HG03103 (cell line): ENCODE measurements around the gene PRKCB.
"Not testable (repeated sequence)": the region's sequence is repeated elsewhere in the genome, so short reads cannot be mapped to it uniquely, and the experiment has no call there.

Experiments
- ATAC-seq: cut with Tn5 transposase; IDR thresholded peaks from one replicate; pipeline ENCODE4 v1.9.1; 2021; ENCODE audit warnings: low read depth; ENCODE audit not compliant: unreplicated experiment

PRKCB gene

DNA sequence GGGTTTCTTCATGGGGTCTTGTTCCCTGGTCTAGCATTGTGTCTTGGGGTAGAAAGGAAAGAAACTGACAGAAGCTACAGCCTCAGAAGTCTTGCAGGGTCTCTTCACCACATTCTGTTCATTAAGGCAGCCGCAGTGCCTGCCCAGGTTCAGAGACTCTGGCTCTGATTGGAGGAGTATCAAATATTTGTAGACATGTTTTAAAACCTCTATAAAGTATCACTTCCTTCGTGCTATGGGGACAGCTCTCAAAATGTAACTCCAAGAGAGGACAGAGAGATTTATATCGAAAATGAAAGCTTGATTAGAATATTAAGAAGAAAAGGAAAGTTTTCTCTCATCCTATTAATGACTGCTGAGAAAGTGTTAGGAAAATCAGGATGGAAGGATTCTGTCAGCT, 313.3 kb downstream of the PRKCB start:
- ATAC-seq: no peak

DNA sequence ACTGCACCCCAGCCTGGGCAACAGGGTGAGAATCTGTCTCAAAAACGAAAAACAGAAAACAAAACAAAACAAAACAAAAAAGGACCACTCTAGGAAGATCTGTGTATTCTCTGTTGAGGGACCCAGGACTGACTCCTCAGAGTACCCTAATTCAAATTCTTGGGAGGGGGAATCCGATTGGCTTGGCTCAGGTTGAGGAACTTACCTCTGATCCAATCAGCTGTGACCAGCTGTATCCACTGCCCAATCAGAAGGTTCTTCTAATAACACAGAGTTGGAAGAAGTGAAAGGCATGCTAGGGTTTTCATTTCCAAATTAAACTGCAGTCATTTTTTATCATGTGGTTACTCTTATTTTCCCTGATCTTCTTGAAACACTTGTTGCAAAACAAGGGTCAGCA, 314.5 kb downstream of the PRKCB start:
- no peak for ATAC-seq

DNA sequence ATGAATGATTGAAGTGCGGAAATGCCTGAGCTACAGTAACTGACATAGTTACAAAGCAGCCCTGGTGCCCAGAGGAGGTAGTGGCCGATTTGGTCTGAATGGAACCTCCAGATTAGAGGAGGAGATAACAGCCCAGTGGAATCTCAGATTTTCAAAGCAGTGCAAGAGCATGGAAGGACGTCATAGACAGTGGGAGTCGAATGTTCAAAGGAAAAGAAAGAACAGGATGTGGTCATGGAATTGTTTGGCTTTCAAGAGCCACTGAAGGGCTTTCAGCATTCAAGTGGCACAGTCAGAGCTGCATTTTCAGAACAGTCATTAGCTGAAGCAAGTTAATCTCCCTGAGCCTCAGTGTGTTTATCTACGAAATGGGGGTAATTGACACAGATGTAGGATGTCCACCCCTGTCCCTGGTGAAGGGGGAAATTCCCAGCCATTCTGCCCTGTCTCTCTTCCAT, 315.7 kb downstream of the PRKCB start:
- ATAC-seq: no peak

DNA sequence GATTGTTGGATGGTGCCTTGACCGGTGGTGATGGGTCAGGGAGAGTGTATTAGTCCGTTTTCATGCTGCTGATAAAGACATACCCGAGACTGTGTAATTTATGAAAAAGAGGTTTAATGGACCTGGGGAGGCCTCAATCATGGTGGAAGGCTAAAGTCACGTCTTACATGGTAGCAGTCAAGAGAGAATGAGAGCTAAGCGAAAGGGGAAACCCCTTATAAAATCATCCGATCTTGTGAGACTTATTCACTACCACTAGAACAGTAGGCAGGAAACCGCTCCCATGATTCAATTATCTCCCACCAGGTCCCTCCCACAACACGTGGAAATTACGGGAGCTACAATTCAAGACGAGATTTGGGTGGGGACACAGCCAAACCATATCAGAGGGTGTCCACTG, 316.3 kb downstream of the PRKCB start:
- ATAC-seq: not testable (repeated sequence)

DNA sequence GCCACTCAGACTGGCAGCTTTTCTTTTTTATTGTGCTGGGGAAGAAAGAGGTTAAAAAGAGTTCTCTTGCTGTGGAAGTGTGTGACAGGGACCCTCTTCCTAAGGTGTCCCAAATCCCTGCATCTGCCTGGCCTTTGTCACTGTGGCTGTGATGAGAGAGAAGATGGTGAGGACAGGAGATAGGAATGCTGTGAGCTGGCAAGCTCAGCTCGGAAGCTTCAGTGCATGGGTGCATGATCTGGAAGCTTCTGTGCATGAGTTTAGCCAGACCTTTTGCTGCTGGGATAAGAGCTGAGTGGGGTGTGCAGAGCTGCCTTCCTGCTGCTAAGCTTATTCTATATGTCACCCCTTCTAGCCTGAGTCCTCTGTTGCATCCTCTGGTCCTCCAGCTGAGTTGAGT, 317.0 kb downstream of the PRKCB start:
- ATAC-seq: no peak

DNA sequence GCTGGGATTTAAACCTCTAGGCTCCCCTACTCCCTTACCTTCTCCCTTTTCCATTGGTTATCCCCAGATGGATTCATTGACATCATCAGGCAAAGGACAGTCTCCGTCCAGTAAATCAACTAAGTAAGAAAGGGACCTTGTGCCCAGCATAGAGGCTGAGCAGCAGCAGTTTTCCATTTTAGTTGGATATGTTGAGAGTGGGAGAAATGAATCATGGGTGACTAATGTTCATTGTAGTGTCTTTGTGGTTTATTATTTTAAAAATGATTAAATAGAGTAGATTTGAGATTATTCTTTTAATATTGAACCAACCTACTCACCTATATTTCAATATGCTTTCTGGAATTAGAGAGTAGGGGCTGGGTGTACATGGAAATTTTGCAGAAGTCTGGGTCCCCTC, 321.0 kb downstream of the PRKCB start:
- ATAC-seq: no peak

DNA sequence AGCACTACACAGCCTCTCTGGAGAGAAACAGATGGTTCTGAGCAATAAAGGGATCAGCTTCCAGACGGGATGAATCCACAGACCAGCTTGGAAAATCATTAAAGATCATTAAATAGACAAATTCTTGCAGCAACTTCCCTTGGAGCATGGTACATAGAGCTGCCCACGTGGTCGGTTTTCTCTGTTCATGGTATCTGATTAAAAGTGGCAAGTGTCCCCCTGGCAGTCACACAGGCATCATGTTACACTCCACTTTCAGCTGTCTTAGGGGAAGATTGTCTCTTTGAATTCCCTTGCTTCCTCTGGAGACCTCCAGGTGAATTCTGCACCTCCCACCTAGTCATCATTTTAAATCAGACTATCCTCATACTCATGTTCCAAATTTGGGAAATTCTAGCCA, 328.2 kb downstream of the PRKCB start:
- no peak for ATAC-seq

DNA sequence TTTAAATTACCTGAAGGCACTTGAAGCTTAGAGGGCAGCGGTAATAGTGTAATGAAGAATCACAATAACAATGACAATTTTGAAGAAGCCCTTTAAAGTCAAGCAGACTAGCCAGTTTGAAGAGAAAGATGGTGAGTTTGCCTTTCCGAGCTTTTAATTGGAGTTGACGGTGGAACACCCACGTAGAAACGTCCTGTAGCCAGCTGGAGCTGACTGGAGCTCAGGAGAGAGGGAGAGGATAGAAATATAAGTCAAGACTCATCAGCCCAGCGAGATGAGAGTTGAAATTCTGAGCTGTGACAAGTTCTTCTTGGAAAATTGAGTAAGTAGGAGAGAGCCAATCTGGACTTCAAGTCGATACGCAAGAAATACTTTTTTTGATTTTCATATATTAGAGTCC, 328.6 kb downstream of the PRKCB start:
- ATAC-seq: no peak

DNA sequence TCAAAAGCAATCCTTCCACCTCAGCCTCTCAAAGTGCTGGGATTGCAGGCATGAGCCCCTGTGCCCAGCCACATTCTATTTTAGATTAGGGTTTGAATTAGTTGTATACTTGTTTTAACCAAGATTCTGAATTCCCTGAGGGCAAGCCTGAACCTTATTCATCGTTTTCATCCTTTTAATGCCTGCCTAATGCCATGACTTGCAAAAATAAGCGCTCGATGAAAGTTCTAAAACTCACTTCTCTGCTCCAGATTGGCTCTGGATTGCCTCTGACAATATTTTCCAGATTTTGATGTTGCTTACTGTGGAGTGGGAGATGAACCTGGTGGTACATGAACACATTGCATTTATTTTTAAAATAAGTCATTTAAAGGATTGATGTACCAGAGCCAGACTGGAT, 329.5 kb downstream of the PRKCB start:
- no peak for ATAC-seq

DNA sequence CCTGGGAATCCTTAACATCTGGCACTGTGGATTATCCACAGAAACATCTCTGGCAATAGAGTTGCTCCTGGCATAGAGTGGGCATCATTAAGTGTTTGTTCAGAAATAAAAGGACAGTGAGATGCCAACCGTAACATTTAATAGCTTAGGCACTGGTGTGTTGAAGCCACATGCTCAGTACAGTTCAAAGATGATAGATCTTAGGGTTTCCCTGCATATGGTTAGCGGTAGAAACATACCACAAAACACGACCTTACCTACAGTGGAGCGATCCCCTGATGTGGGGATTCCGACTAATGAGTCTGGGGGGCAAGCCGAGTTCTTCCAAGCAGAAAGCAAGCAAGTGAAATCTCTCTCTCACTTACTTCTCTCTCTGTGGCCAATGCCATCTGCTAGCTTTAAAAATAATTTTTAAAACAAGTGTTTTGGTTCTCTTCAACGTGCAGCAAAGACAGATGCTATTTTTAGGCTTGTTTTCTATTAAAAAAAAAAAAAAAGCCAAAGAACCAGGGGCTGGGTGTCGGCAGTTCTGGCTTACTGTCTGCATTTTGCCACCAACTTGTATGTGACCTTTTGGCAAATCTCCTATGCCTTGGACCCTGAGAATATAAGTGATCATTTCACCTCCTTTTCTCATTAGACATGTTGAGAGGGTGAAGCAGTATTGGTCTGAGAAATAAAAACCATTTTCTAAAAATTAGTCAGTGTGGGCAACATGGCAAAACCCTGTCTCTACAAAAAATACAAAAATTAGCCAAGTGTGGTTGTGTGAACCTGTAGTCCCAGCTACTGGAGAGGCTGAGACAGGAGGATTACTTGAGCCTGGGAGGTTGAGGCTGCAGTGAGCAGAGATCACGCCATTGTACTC, 331.1 kb downstream of the PRKCB start:
- no peak for ATAC-seq

DNA sequence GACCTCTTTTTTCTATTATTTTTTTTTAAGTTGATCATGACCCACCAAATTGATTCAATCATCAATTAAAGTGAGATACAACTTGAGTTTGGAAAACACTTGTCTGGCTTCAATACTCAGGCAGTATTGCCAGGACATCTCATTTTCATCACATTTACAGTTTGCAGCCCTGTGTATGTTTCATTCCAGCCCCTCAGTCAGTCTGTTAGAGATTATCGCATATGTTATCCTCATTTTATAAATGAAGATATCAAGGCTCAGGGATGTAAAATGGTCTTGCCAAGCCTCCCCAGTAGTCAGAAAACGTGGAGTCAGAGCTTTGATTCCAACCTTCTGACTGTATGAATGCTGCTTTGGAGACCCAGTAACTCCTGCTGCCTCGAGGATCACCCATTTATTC, 333.1 kb downstream of the PRKCB start:
- ATAC-seq: no peak

DNA sequence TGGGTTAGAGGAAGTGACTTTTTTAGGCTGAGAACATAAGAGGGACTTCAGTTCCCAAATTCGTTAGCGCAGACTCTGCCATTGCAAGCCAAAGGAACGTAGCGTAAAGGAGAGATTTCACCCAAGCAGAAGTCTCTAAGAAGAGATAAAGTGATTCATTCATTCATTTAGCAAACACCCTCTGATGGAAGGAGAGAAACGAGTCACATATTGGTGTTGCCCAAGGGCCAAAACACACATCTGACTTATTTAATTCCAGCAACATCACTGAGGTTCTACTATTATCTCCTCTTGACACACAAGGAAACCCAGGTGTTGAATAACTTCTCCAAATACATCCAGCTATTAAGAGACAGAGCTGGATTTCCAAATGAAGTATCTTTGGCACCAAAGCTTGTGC, 334.6 kb downstream of the PRKCB start:
- ATAC-seq: no peak

DNA sequence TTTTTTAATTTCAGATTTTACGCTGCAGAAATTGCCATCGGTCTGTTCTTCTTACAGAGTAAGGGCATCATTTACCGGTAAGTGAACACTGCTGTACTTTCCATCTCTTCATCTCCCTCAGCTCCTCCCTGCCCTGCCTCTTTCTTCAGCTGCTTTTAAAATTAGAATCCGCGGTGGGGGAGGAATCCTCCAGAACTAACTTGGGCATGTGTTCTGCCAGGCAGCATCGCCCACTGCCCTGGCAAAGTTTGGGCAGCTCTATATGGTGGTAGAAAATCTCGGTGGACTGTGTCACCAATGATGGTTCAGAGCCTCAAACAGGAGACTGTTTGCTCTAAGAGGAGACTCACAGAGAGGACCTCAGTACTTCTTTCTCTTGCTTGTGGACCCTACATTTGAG, 338.7 kb downstream of the PRKCB start:
- ATAC-seq: no peak

DNA sequence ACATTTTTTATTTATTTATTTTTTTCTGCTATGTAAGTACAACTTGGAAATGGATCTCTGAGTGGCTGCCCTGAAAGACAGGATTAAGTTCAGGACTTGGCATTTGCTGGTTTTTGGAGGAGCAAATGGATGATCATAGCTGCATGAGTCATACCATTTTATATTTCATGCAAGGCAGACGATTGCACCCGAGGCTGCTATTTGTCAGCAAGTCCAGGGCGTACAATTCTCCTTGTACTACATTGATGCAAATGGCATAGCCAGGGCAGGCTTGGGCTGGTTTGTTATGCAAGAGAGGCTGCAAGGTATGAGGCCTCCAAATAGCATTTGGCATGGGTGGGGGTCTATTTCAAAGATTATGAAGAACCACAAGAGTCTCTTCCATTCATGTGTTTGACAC, 339.2 kb downstream of the PRKCB start:
- no peak for ATAC-seq

DNA sequence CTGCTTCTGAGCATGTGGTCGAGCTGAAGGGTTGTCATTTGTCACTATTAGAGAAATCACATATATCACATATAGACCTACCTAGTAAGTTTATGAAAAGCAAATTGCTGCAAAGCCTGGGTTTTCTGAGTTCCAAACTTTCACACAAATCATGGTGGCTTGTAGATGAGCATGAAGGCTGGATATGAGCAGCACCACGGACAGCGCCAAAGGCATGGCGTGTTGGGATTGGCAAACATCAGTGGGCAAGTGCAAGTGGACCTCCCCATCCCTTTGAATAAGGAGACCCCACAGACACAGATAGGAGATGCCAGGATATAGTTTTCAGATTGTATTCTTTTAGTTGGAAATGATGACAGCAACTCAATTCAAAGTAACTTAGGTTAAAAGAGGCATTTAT, 342.7 kb downstream of the PRKCB start:
- no peak for ATAC-seq

DNA sequence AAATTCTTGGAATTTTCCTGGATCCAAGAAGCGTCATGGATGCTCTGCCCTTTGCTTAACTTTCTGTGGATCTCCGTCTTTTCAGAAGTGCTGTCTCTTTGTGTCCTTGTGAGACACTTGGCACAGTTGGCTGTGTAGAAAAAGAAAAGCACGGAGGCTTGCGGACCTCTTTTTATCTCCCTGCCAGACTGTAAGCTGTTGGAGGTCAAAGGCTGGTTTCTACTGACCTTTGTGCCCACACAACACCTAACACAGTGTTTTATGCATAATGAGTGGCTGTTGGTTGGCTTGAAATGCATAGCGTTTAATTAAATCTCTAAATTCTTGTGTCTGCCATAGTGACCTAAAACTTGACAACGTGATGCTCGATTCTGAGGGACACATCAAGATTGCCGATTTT, 344.7 kb downstream of the PRKCB start:
- no peak for ATAC-seq

DNA sequence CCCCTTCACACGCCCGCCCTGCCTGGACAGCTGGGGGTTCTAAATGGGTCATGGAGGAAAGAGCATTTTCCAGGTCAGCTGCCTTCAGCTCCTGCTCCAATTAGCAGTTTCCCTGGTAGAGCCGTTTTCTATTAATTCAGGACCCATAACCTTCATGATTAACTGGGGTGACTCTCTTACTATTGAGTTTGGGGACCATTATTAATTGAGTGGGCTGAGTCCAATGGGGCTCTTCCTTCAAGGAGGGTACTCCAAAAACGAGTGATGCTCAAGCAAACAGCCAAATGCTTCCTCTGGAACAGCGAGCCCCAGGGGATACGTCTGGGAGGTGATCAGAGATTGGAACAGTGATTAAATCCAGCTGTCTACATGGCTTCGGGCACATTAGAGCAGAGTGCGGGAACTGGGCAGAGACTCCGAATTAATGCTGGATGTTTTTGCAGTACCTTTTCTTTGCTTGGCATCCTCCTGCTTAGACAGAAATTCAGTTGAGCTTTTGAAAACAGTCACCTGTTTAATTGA, 352.3 kb downstream of the PRKCB start:
- no peak for ATAC-seq

DNA sequence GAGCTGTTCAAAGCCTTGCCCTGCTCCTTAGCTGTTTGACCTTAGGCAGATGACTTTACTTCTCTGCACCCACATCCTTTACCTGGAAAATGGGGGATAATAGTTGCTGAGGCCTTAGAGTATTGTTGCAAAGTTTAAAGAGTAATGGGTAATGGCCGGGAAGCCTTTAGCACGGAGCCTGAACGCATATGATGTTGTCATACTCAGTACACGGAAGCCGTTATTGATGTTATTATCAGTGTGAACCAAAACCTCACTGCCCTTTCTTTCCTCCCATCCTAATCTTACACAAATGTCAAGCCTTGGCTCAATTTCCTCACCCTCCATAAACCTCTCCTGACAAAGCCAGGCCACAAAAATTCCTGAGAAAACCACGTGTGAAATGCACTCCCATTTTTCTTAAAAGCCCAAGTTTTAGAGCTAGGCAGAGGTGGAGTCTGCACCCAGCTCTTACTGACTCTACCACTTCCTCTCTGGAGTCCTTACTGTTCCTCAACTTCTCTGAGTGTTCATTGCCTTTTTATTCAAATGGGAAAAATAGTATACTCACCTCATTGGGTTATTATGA, 353.1 kb downstream of the PRKCB start:
- no peak for ATAC-seq

DNA sequence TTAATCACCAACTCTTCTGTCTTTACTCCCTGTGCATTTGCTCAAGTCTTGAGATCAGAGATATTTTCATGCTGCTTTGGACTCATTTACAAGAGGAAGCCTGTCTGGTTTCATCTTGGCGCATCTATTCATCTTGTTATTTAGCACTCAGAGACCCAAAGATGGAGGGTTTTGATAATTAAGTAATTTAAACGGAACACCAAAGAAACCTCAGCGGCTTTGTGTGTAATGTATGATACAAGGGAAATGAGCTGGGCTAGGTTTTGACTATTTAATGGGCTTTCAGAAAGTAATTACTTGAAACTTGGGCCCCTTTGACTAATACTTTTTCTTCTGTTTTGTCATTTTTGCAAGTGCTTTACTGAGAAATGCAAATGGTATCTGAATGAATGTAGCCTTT, 354.2 kb downstream of the PRKCB start:
- ATAC-seq: no peak

DNA sequence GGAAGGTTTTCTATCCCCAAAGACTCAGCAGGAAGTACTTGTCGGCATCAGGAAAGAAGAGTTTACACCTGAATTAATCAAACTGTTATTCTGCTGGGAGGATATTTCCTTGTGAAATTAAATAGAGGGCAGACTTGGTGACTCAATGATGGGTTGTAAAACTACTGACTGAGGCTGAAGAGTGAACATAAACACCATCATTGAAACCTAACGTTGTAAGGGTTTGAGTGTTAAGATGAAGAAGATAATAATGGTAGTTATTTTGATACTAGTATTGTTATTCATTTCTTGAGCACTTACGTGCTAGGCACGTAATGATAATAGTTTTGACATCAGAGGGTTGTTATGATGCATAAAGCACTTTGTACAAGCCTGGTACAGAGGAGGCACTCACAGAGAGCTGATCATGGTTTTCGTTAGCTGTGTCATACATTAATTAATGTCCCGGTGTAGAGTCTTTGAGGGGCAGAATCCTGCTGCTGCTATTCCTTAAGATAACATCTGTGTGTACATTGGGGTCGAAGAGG, 356.2 kb downstream of the PRKCB start:
- ATAC-seq: no peak

DNA sequence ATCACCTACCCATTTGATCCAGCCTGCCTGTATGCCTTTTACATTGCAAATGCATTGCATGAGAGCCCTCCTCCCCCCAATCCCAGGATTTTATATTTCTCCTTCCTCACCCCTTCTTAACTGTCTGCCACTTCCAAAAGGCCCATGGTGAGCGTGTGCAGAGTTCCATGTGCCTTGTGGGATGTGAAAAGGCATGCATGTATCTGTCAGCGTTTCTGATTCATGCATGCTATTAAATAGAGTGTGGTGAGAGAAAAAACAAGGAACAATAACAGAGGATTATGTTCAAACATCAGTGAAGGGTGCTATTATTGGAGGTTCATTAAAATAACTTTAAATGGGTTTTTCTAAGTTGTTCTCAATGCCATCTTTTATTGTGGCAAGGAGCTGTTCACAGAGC, 359.4 kb downstream of the PRKCB start:
- no peak for ATAC-seq
